ENCODE data around the gene PCDH12.

Gene PCDH12

GRCh38 chr5:141961466-141961865 is 3.5 kb upstream of the PCDH12 start:
- peaks cover 4% of the 10 kb centered on the region; the same call in 1 of the 2 replicates for H3K4me1 ChIP-seq (ENCODE audit: insufficient read depth, low read length)
- no peak overlapping the region for H3K27ac ChIP-seq (ENCODE audit: low read length)
- no peak overlapping the region for H3K4me3 ChIP-seq (ENCODE audit: low read length)
- H3K27me3 ChIP-seq (ENCODE audit: insufficient read depth, low read length) = no peaks in the 10 kb centered on the region
- no peaks in the 10 kb centered on the region for H3K36me3 ChIP-seq (ENCODE audit: insufficient read depth, low read depth, low read length)
- no peak overlapping the region for H3K9ac ChIP-seq (ENCODE audit: low read depth, low read length)
- H3K9me3 ChIP-seq (ENCODE audit: insufficient read depth, low read depth, low read length) = no peaks in the 10 kb centered on the region

GRCh38 chr5:141960449-141961323 is 2.7 kb upstream of the PCDH12 start:
- H3K9ac ChIP-seq (ENCODE audit: low read depth, low read length) = no peak overlapping the region
- no peak overlapping the region for H3K27ac ChIP-seq (ENCODE audit: low read length)
- no peak overlapping the region for H3K4me3 ChIP-seq (ENCODE audit: low read length)

GRCh38 chr5:141960018-141960417 is 2.0 kb upstream of the PCDH12 start:
- Histone ChIP-seq H3K9me3 (ENCODE audit: insufficient read depth, low read depth, low read length) (no peaks in the 10 kb centered on the region), H3K27me3 (ENCODE audit: insufficient read depth, low read length) (no peaks in the 10 kb centered on the region), H3K4me3 (ENCODE audit: low read length) (no peak overlapping the region), H3K27ac (ENCODE audit: low read length) (no peak overlapping the region), H3K36me3 (ENCODE audit: insufficient read depth, low read depth, low read length) (no peaks in the 10 kb centered on the region), H3K4me1 (ENCODE audit: insufficient read depth, low read length) (peaks cover 4% of the 10 kb centered on the region; the same call in 1 of the 2 replicates), H3K9ac (ENCODE audit: low read depth, low read length) (no peak overlapping the region)

More at GRCh38 chr5:141960449-141961323, 2.7 kb upstream of the PCDH12 start:
- Histone ChIP-seq H3K36me3 (ENCODE audit: insufficient read depth, low read depth, low read length) (no peaks in the 10 kb centered on the region), H3K4me1 (ENCODE audit: insufficient read depth, low read length) (peaks cover 4% of the 10 kb centered on the region; the same call in 1 of the 2 replicates), H3K27me3 (ENCODE audit: insufficient read depth, low read length) (no peaks in the 10 kb centered on the region), H3K9me3 (ENCODE audit: insufficient read depth, low read depth, low read length) (no peaks in the 10 kb centered on the region)

GRCh38 chr5:141958546-141959172 is 657 bp upstream of the PCDH12 start:
- H3K9ac ChIP-seq (ENCODE audit: low read depth, low read length) = no peak overlapping the region
- peaks cover 4% of the 10 kb centered on the region; the same call in 1 of the 2 replicates for H3K4me1 ChIP-seq (ENCODE audit: insufficient read depth, low read length)
- no peak overlapping the region for H3K27ac ChIP-seq (ENCODE audit: low read length)
- no peaks in the 10 kb centered on the region for H3K27me3 ChIP-seq (ENCODE audit: insufficient read depth, low read length)
- no peak overlapping the region for H3K4me3 ChIP-seq (ENCODE audit: low read length)
- no peaks in the 10 kb centered on the region for H3K36me3 ChIP-seq (ENCODE audit: insufficient read depth, low read depth, low read length)
- no peaks in the 10 kb centered on the region for H3K9me3 ChIP-seq (ENCODE audit: insufficient read depth, low read depth, low read length)

- no peak overlapping the region for H3K9ac ChIP-seq (ENCODE audit: low read depth, low read length)
- no peak overlapping the region for H3K4me3 ChIP-seq (ENCODE audit: low read length)
- no peak overlapping the region for H3K27ac ChIP-seq (ENCODE audit: low read length)
- no peaks in the 10 kb centered on the region; the same call in 1 of the 2 replicates for H3K27me3 ChIP-seq (ENCODE audit: insufficient read depth, low read length)
- no peaks in the 10 kb centered on the region for H3K36me3 ChIP-seq (ENCODE audit: insufficient read depth, low read depth, low read length)
- H3K9me3 ChIP-seq (ENCODE audit: insufficient read depth, low read depth, low read length) = no peaks in the 10 kb centered on the region
- peaks cover 4% of the 10 kb centered on the region; the same call in 1 of the 2 replicates for H3K4me1 ChIP-seq (ENCODE audit: insufficient read depth, low read length)
These were observed 520 bp downstream of the PCDH12 start for GRCh38 chr5:141957367-141957996.

GRCh38 chr5:141954194-141954593 is 3.8 kb downstream of the PCDH12 start:
- no peak overlapping the region for H3K27ac ChIP-seq (ENCODE audit: low read length)
- no peak overlapping the region for H3K4me3 ChIP-seq (ENCODE audit: low read length)
- H3K9me3 ChIP-seq (ENCODE audit: insufficient read depth, low read depth, low read length) = no peaks in the 10 kb centered on the region
- no peaks in the 10 kb centered on the region for H3K36me3 ChIP-seq (ENCODE audit: insufficient read depth, low read depth, low read length)
- H3K9ac ChIP-seq (ENCODE audit: low read depth, low read length) = no peak overlapping the region
- H3K4me1 ChIP-seq (ENCODE audit: insufficient read depth, low read length) = no peaks in the 10 kb centered on the region
- H3K27me3 ChIP-seq (ENCODE audit: insufficient read depth, low read length) = no peaks in the 10 kb centered on the region; the same call in 1 of the 2 replicates

GRCh38 chr5:141952020-141952419 is 6.0 kb downstream of the PCDH12 start:
- no peaks in the 10 kb centered on the region for H3K9me3 ChIP-seq (ENCODE audit: insufficient read depth, low read depth, low read length)
- no peak overlapping the region for H3K27ac ChIP-seq (ENCODE audit: low read length)
- H3K27me3 ChIP-seq (ENCODE audit: insufficient read depth, low read length) = no peaks in the 10 kb centered on the region; the same call in 1 of the 2 replicates
- H3K9ac ChIP-seq (ENCODE audit: low read depth, low read length) = no peak overlapping the region
- no peaks in the 10 kb centered on the region for H3K36me3 ChIP-seq (ENCODE audit: insufficient read depth, low read depth, low read length)
- H3K4me3 ChIP-seq (ENCODE audit: low read length) = no peak overlapping the region
- H3K4me1 ChIP-seq (ENCODE audit: insufficient read depth, low read length) = no peaks in the 10 kb centered on the region

GRCh38 chr5:141951332-141951781 is 6.6 kb downstream of the PCDH12 start:
- Histone ChIP-seq H3K27me3 (ENCODE audit: insufficient read depth, low read length) (no peaks in the 10 kb centered on the region; the same call in 1 of the 2 replicates), H3K36me3 (ENCODE audit: insufficient read depth, low read depth, low read length) (no peaks in the 10 kb centered on the region)

GRCh38 chr5:141950207-141951005 is 7.6 kb downstream of the PCDH12 start:
- Histone ChIP-seq H3K27ac (ENCODE audit: low read length) (no peak overlapping the region), H3K27me3 (ENCODE audit: insufficient read depth, low read length) (no peaks in the 10 kb centered on the region; the same call in 1 of the 2 replicates), H3K4me1 (ENCODE audit: insufficient read depth, low read length) (no peaks in the 10 kb centered on the region), H3K36me3 (ENCODE audit: insufficient read depth, low read depth, low read length) (no peaks in the 10 kb centered on the region), H3K9me3 (ENCODE audit: insufficient read depth, low read depth, low read length) (no peaks in the 10 kb centered on the region), H3K9ac (ENCODE audit: low read depth, low read length) (no peak overlapping the region), H3K4me3 (ENCODE audit: low read length) (no peak overlapping the region)

More at GRCh38 chr5:141951332-141951781, 6.6 kb downstream of the PCDH12 start:
- no peaks in the 10 kb centered on the region for H3K9me3 ChIP-seq (ENCODE audit: insufficient read depth, low read depth, low read length)
- H3K4me1 ChIP-seq (ENCODE audit: insufficient read depth, low read length) = no peaks in the 10 kb centered on the region
- no peak overlapping the region for H3K4me3 ChIP-seq (ENCODE audit: low read length)
- H3K9ac ChIP-seq (ENCODE audit: low read depth, low read length) = no peak overlapping the region
- no peak overlapping the region for H3K27ac ChIP-seq (ENCODE audit: low read length)

GRCh38 chr5:141949511-141949910 is 8.5 kb downstream of the PCDH12 start:
- Histone ChIP-seq H3K4me1 (ENCODE audit: insufficient read depth, low read length) (no peaks in the 10 kb centered on the region), H3K27me3 (ENCODE audit: insufficient read depth, low read length) (no peaks in the 10 kb centered on the region; the same call in 1 of the 2 replicates), H3K36me3 (ENCODE audit: insufficient read depth, low read depth, low read length) (no peaks in the 10 kb centered on the region), H3K9ac (ENCODE audit: low read depth, low read length) (no peak overlapping the region), H3K27ac (ENCODE audit: low read length) (no peak overlapping the region), H3K4me3 (ENCODE audit: low read length) (no peak overlapping the region), H3K9me3 (ENCODE audit: insufficient read depth, low read depth, low read length) (no peaks in the 10 kb centered on the region)

- Histone ChIP-seq H3K36me3 (ENCODE audit: insufficient read depth, low read depth, low read length) (no peaks in the 10 kb centered on the region), H3K4me3 (ENCODE audit: low read length) (no peak overlapping the region), H3K27me3 (ENCODE audit: insufficient read depth, low read length) (no peaks in the 10 kb centered on the region; the same call in 1 of the 2 replicates), H3K9ac (ENCODE audit: low read depth, low read length) (no peak overlapping the region), H3K4me1 (ENCODE audit: insufficient read depth, low read length) (no peaks in the 10 kb centered on the region), H3K9me3 (ENCODE audit: insufficient read depth, low read depth, low read length) (no peaks in the 10 kb centered on the region), H3K27ac (ENCODE audit: low read length) (no peak overlapping the region)
These were observed 9.2 kb downstream of the PCDH12 start for GRCh38 chr5:141948812-141949211.

Measured in iPS-20b (cell line).